Stimulated activated CD8-positive, alpha-beta memory T cell treated with anti-CD3 and anti-CD28 coated beads, Interleukin-4, amount 100 ng/mL, for 4 hours (primary cell): ENCODE measurements around the gene RPS6KC1.
"Not testable (repeated sequence)": the region's sequence is repeated elsewhere in the genome, so short reads cannot be mapped to it uniquely, and the experiment has no call there.

ENCODE experiments used
- DNase-seq, 2 donors: peaks; one replicate each; pipeline ENCODE4 v3.0.0-alpha.2; 2020; ENCODE audit warnings: low read depth in 2 of 2, low spot score in 1 of 2

Gene RPS6KC1

DNA sequence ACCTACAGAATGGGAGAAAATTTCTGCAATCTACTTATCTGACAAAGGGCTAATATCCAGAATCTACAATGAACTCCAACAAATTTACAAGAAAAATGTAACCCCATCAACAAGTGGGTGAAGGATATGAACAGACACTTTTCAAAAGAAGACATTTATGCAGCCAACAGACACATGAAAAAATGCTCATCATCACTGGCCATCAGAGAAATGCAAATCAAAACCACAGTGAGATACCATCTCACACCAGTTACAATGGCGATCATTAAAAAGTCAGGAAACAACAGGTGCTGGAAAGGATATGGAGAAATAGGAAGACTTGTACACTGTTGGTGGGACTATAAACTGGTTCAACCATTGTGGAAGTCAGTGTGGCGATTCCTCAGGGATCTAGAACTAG, 168.0 kb downstream of the RPS6KC1 start:
- DNase-seq = not testable (repeated sequence)

- no peak for DNase-seq
Observed at GRCh38 chr1:213221209-213221608, 170.2 kb downstream of the RPS6KC1 start.

- no peak for DNase-seq
Observed at GRCh38 chr1:213227458-213227857, 176.4 kb downstream of the RPS6KC1 start.

- no peak for DNase-seq
Observed at GRCh38 chr1:213231795-213232231, 180.8 kb downstream of the RPS6KC1 start.

DNA sequence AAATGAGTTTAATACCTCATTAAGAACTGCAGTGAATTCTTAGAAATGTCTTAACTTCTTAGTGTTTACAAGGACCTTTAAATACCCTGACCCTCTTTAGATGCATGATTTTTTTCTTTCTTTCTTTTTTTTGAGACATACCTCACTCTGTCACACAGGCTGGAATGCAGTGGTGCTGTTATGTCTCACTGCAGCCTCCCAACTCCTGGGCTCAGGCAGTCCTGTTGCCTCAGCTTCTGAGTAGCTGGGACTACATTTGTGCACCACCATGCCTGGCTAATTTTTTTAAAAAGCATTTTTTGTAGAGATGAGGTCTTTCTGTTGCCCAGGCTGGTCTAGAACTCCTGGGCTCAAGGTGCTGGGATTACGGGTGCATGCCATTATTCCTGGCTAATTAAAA, 191.8 kb downstream of the RPS6KC1 start:
- no peak for DNase-seq

DNA sequence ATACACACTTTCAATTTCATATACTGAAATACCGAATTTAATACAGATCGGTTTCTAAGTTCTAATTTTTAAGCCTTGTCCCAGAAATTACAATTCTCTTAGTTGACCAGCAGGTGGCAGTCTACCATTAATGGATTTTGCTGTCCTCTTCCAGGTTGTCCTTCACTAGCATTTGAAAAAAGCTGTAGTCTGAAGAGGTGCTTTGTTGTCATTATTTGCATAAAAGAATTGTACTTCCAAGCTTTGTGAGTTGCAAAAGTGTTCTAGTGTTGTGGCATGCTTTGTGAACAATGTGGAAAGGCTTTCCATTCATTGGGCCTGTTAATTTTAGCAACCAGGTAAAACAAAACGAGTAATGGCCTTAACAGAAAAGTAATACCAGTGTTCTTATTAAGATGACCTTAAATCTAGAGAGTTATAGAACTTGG, 193.6 kb downstream of the RPS6KC1 start:
- DNase-seq = no peak

- no peak for DNase-seq
Observed at GRCh38 chr1:213245260-213245910, 194.3 kb downstream of the RPS6KC1 start.

DNA sequence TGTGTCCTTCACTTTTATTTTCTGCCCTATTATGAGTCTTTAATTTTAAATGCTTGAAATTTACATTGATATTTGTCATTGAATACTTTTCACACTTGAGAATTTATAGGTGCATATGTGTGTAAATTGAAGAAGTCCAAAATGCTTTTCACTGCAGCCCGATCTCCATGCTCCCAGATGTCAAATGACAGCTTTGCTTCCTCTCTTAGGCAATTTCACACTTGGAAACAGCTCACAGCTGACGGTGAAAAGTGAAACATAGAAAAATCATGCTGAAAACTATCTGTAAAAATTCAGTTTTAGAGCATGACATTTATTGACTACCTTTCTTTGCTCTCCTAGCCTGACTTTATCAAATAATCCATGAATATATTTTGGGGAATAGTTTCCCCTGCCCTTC, 196.0 kb downstream of the RPS6KC1 start:
- DNase-seq = no peak

DNA sequence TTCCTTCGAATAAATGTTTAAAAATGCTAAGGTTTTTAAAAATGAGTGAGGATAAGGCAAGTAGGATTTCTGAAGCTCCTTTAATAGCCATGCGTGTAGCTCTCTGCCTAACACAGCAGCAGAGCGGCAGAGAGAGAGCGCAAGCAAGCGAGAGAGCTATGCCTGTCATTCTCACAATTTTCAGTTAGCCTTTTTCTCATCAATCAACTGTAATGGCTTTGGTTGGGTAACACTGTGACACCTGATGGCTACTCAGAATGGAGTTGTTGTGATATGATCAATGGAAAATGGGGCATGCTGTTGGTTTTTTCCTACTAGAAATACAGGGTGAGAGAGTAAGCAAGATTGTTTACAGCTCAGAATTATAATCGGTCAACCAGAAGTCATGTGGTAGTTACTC, 198.4 kb downstream of the RPS6KC1 start:
- DNase-seq = no peak

DNA sequence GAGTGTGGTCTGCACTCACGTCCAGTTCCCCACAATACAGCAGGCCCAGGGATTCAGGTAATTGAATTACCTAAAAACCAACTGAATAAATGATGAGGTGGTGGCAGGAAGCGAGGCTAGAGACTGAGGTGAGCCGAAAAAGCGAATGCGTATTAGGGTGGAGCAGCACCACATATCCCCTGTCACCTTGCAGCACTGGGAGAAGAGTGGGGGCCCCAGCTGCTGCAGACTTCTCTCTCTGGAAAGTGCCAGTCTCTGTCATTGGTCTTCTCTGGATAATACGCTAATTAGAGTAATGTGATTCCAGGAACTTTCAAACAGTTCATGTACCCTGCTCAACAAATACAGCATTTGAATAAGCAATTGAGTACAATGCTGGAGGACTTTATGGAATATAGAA, 199.0 kb downstream of the RPS6KC1 start:
- no peak for DNase-seq

DNA sequence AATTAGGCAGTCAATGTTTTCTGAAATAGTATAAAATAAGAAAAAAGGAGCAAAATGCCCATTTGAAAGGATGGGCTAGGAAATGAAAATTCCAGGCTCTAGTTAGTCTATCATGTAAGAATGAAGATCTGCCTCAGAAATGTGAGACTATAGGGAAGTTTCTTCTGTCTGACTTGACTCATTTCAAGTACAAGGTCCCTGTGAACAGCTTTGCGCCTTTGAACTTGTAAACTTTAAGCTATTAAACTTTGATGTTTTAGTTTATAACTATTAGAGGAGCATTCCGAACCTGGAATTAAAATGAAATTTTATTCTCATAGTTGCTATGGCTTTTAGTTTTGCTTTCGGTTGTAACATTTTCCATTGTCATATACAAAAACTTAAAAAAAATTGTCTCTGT, 199.4 kb downstream of the RPS6KC1 start:
- DNase-seq = no peak

DNA sequence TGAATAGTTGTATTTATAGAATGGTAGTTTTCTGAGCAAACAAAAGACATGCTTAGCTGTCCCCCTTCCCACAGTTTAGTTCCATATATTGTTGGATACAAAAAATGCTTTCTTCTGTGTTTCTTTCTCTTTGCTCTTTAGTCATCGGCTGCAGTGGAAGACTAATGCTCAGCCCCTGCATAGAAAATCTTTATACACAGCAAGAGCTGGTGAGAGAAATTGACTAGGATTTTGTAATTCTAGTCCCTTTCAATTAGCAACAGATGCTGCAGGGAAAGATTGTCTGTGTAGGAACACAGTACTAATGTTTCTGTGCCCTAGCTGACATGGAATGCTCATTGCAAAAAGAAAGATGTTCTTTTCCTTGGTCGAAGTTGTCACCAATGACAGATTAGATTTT, 200.9 kb downstream of the RPS6KC1 start:
- DNase-seq = no peak

DNA sequence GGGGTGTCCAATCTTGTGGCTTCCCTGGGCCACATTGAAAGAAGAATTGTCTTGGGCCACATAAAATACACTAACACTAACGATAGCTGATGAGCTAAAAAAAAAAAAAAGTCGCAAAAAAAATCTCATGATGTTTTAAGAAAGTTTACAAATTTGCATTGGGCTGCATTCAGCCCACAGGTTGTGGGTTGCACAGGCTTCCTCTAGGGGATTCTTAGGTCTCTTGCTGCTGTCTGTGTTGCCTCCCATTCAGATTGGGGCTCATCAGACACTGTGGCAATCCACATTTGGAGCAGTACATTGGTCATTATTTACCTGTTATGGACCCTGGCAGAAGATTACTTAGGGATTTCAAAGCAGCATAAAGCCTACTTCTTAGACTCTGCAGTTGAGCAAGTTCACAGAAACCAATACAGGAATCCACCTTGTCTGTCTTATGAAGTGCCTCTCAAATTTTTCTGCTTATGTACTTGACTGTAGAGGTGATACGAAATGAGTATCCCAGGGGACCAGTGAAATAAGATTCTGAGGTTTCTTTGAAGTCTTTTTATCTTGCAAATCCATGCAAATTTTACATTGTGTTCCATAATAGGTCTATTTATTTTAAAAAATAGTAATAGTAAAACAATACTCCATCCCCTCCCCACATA, 205.5 kb downstream of the RPS6KC1 start:
- DNase-seq = no peak

DNA sequence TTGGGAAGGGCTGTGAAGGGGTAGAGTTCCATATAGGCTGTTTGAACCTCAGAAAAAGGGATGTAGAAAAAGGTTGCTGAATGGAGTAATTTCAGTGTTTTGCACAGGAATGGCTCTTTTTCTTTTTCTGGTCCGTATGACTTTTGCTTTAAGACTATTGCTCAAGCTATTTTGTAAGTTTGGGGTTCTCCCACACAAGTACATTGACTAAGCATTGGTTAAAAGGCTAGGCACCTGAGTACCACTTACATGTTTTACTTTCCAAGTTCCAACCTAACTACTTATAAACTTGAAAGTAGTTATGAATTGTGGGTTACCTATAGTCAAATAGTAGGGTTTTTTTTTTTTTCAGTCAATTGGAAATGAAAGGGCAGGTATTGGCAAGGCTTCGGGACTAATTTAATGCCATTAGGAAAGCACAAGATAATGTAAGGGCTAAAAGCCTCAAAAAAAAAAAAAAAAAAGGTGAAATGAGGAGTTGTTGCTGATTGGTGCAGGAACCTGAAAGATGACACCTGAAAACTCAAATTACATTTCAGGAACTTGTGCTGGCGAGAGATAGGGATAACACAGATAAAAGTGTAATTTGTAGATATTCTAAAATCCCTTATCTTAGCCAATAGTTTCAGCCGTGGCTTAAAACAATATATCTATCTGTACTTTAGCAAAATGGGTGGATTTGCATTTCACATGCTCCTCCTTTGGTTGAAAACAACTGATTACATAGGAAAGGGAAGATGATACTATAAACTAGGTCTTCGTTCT, 209.5 kb downstream of the RPS6KC1 start:
- no peak for DNase-seq

DNA sequence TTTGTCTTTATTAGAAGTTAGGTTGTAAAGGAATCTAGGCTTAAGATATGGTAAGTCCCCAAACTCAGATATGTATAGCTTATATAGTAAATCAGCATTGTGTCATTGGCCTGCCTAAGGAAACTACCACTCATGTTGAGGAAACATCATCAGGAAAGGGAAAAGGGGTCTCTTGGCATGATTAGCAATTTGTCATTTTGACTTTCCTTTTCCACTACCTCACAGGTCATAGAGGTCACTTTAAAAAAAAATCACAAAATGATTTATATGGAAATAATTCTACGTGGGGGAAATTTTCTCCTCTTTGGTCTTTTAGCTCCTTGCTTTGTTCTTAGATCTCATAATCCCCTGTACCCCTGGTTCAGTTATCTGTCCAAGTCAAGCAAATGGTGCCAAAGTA, 213.5 kb downstream of the RPS6KC1 start:
- no peak for DNase-seq

DNA sequence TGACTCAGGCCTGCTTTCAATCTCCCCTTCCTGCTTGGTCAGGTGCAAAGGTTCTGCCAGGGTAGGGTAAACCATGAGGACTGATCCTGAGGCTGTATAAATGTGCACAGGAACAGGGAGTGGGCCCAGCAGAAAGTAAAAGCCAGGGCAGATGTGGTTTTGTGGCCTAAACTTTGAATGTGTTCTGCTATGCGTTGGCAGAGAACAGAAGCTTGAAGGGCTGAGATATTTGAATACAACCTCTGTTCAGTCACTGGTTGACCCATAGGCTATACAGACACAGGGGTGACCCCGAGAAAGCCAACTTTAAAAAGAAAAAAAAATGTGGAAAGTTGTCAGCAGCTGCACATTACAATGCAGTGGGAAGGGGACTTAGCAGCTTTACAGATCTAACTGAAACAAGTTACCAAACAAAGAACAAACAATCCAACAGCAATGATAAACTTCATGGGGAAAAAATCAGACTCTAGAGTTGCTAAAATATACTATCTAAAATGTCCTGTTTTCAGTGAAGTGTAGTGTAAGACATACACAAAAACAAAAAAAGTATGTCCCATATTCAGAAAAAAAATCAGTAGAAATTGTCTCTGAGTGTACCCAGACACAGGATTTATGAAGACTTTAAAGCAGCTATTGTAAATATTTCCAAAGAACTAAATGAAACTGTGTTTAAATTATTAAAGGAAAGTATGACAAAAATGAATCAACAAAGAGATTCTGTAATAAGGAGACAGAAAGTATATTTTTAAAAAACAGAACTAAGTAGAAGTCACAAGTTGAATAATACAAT, 216.1 kb downstream of the RPS6KC1 start:
- DNase-seq = no peak

GRCh38 chr1:213268221-213268620, 217.2 kb downstream of the RPS6KC1 start:
- no peak for DNase-seq

DNA sequence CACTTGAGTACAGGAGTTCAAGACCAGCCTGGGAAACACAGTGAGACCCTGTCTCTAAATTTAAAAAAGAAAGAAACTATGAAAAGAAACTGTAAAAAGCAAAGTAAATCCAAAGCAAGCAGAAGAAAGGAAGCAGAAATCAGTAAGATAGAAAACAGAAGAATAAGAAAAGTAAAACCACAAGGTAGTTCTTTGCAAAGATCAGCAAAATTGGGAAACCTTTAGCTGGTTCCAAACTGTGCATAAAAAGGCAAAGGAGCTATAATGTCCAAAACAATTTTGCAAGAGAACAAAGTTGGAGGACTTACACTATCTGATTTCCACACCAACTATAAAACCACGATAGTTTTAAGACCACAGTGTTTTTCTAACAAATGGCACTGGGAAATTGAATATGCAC, 218.8 kb downstream of the RPS6KC1 start:
- DNase-seq = no peak

- DNase-seq = no peak
Observed at GRCh38 chr1:213273546-213273945, 222.5 kb downstream of the RPS6KC1 start.

GRCh38 chr1:213274140-213274539, 223.1 kb downstream of the RPS6KC1 start:
- DNase-seq = no peak

DNA sequence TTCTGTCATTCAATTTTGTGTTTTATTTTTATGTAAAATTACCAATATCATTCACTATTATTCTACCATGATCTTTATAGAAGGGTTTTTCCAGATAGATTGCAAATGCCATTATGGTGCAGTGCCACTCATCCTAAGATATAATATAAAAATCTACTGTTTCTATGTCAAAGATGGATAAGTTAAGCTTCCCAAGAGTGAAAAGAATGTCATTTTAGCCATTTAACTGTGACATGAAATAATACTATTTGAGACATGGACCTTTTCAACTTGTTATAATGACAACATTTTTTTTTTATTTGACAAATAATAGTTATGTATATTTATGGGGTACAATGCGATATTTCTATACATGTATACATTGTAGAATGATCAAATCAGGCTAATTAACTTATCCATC, 224.3 kb downstream of the RPS6KC1 start:
- DNase-seq = no peak

DNA sequence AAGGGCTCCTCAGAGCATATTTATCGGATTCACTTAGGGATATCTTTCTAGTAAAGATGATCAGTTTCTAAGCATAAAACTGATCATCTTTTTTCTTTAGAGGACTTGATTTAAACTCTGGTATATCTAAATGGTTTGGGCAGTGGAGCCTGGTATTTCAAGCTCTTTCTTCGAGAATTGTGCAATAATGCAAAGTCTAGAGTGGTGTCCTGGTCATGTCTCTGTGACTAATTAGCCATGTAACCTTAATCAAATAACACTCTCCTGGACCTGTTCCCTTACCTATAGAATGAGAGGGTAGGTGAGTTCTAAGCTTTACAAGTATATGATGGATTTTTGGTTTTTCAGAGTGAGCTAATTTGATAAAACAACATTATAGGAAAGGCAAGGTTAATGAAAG, 225.2 kb downstream of the RPS6KC1 start:
- no peak for DNase-seq
